ENCODE results near the gene OLIG1.
A peak's percentile ranks its signal among the peaks of the same experiment; 100 is the strongest.

Gene OLIG1

GRCh38 chr21:33069994-33070743 is at the start of gene OLIG1:
OLIG1 (plus strand) TSS chr21:33070141; CDS start chr21:33070247, 106 bp downstream.
- DNase-seq: peak; percentile 10

DNA sequence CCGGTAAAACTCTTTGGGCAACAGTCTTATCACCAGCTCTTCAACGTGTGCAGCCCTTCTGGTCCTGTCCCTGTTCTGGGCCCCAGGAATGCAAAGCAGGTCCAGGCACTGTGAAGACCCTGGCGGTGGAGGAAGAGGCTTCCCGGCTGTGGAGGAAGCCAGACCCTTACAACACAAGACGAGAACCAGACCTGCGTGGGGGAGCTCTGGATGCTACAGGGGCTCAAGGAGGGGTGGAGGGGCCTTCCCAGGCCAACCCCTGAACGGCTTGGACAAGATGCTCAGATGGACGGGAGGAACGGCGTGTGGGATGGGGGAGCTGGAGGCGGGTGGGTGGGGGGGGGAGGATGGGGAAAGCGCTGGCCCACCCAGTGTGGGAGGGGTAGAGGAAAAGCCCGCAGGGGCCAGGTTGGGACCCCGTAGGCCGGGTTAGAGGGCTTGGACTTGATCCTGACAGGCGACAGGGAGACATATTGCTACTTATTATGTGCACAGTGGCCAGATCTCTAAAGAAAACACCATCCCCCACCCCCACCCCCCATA is 49.3 kb upstream of the OLIG1 start:
- no peak for DNase-seq

DNA sequence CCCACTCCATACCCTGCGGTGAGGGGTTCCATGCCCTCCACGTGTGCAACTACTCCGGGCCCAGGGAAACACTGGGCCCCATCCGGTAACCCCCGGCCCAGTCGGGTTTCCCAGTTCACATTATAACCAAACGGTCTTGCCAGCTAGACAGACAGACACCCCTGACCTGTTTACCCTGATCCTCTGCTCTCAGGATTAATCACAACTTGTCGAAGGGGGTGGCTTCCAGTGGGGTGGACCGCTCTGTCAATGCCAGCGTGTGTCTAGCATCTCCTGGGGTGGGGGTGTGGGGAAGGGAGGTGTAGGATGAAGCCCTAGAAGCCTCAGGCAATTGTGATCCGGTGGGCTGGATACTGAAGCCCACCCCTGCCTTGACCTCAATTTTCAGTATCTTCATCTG is 48.8 kb upstream of the OLIG1 start:
- DNase-seq: no peak

- no peak for DNase-seq
Observed at GRCh38 chr21:33021667-33022066, 48.3 kb upstream of the OLIG1 start.

DNA sequence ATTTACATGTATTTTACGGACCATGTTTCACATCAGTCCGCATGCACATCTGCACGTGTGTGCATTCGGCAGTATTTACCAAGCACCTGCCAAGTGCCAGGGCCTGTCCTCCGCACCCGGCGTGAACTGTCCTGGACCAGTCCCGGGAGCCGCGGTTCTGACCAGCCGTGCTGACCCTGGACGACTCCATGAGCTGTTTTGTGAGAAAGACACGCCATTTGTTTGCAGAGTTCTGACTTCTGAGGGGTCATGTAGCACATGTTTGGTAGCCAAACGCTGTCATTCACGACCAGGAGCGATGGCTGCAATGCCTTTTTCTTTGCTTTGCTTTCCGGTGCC is 47.5 kb upstream of the OLIG1 start:
- no peak for DNase-seq

DNA sequence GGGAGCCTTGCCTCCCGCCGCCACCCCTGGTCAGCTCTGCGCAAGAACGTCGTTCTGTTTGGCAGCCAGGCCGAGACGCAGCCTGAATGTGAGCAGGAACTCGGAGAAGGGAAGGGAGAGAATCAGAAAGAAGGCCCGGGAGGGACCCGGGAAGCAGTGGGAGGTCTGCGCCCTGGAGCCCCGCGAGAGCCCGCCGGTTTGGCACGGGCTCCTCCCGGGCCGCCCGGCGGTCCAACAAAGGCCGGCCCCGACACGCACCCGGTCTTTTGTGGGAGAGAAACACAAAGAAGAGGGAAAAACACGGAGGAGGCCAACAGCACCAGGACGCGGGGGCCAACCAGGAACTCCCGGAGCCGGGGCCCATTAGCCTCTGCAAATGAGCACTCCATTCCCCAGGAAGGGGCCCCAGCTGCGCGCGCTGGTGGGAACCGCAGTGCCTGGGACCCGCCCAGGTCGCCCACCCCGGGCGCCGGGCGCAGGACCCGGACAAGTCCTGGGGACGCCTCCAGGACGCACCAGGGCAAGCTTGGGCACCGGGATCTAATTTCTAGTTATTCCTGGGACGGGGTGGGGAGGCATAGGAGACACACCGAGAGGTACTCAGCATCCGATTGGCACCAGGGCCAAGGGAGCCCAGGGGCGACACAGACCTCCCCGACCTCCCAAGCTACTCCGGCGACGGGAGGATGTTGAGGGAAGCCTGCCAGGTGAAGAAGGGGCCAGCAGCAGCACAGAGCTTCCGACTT is 46.9 kb upstream of the OLIG1 start:
- DNase-seq: no peak

DNA sequence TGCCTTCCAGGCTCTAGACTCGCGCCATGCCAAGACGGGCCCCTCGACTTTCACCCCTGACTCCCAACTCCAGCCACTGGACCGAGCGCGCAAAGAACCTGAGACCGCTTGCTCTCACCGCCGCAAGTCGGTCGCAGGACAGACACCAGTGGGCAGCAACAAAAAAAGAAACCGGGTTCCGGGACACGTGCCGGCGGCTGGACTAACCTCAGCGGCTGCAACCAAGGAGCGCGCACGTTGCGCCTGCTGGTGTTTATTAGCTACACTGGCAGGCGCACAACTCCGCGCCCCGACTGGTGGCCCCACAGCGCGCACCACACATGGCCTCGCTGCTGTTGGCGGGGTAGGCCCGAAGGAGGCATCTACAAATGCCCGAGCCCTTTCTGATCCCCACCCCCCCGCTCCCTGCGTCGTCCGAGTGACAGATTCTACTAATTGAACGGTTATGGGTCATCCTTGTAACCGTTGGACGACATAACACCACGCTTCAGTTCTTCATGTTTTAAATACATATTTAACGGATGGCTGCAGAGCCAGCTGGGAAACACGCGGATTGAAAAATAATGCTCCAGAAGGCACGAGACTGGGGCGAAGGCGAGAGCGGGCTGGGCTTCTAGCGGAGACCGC is 46.3 kb upstream of the OLIG1 start:
- no peak for DNase-seq

DNA sequence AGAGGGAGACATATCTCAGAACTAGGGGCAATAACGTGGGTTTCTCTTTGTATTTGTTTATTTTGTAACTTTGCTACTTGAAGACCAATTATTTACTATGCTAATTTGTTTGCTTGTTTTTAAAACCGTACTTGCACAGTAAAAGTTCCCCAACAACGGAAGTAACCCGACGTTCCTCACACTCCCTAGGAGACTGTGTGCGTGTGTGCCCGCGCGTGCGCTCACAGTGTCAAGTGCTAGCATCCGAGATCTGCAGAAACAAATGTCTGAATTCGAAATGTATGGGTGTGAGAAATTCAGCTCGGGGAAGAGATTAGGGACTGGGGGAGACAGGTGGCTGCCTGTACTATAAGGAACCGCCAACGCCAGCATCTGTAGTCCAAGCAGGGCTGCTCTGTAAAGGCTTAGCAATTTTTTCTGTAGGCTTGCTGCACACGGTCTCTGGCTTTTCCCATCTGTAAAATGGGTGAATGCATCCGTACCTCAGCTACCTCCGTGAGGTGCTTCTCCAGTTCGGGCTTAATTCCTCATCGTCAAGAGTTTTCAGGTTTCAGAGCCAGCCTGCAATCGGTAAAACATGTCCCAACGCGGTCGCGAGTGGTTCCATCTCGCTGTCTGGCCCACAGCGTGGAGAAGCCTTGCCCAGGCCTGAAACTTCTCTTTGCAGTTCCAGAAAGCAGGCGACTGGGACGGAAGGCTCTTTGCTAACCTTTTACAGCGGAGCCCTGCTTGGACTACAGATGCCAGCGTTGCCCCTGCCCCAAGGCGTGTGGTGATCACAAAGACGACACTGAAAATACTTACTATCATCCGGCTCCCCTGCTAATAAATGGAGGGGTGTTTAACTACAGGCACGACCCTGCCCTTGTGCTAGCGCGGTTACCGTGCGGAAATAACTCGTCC is 45.5 kb upstream of the OLIG1 start:
- DNase-seq: no peak

- no peak for DNase-seq
Observed at GRCh38 chr21:33025106-33025488, 44.8 kb upstream of the OLIG1 start.

GRCh38 chr21:33025489-33026442 is 44.2 kb upstream of the OLIG1 start, which contains the start of gene OLIG2:
OLIG2 (plus strand) TSS chr21:33025935; CDS start chr21:33026863, 928 bp downstream.
- DNase-seq: no peak

GRCh38 chr21:33026443-33026858 is 43.5 kb upstream of the OLIG1 start:
- no peak for DNase-seq

DNA sequence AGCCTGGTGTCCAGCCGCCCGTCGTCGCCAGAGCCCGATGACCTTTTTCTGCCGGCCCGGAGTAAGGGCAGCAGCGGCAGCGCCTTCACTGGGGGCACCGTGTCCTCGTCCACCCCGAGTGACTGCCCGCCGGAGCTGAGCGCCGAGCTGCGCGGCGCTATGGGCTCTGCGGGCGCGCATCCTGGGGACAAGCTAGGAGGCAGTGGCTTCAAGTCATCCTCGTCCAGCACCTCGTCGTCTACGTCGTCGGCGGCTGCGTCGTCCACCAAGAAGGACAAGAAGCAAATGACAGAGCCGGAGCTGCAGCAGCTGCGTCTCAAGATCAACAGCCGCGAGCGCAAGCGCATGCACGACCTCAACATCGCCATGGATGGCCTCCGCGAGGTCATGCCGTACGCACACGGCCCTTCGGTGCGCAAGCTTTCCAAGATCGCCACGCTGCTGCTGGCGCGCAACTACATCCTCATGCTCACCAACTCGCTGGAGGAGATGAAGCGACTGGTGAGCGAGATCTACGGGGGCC is 43.0 kb upstream of the OLIG1 start:
- no peak for DNase-seq

DNA sequence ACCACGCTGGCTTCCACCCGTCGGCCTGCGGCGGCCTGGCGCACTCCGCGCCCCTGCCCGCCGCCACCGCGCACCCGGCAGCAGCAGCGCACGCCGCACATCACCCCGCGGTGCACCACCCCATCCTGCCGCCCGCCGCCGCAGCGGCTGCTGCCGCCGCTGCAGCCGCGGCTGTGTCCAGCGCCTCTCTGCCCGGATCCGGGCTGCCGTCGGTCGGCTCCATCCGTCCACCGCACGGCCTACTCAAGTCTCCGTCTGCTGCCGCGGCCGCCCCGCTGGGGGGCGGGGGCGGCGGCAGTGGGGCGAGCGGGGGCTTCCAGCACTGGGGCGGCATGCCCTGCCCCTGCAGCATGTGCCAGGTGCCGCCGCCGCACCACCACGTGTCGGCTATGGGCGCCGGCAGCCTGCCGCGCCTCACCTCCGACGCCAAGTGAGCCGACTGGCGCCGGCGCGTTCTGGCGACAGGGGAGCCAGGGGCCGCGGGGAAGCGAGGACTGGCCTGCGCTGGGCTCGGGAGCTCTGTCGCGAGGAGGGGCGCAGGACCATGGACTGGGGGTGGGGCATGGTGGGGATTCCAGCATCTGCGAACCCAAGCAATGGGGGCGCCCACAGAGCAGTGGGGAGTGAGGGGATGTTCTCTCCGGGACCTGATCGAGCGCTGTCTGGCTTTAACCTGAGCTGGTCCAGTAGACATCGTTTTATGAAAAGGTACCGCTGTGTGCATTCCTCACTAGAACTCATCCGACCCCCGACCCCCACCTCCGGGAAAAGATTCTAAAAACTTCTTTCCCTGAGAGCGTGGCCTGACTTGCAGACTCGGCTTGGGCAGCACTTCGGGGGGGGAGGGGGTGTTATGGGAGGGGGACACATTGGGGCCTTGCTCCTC is 42.3 kb upstream of the OLIG1 start:
- no peak for DNase-seq

DNA sequence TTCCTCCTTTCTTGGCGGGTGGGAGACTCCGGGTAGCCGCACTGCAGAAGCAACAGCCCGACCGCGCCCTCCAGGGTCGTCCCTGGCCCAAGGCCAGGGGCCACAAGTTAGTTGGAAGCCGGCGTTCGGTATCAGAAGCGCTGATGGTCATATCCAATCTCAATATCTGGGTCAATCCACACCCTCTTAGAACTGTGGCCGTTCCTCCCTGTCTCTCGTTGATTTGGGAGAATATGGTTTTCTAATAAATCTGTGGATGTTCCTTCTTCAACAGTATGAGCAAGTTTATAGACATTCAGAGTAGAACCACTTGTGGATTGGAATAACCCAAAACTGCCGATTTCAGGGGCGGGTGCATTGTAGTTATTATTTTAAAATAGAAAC is 41.7 kb upstream of the OLIG1 start:
- no peak for DNase-seq

GRCh38 chr21:33028773-33029384 is 41.1 kb upstream of the OLIG1 start:
- peak; percentile 31 for DNase-seq

- no peak for DNase-seq
Observed at GRCh38 chr21:33029385-33029921, 40.5 kb upstream of the OLIG1 start.

- no peak for DNase-seq
Observed at GRCh38 chr21:33029975-33030461, 39.9 kb upstream of the OLIG1 start.

DNA sequence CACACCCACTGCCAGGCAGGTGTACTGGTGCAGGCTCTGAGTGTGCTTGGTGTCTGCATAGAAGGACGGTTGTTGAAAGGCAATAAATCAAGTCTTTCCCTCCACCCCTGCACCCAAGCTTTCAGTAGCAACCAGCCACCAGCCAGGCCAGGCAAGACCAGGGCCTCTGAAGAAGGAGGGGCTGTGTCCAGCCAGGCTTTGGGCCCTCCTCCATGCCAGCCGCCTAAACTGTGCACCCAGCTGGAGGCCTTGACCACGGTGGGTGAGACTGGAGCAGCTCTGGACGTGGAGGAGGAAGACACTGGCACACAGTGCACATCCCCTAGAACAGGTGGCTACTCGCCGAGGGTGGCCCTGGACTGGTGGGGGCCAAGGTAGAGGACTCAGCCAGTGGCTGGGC is 39.3 kb upstream of the OLIG1 start:
- no peak for DNase-seq
